Measurements from ENCODE around the gene BUD31.
"Not testable (repeated sequence)": the region's sequence is repeated elsewhere in the genome, so short reads cannot be mapped to it uniquely, and the experiment has no call there.

Gene BUD31

GRCh38 chr7:99374111-99375064, 34.4 kb upstream of the BUD31 start, which contains the start of gene ARPC1B:
Gene ARPC1B, plus strand, starts transcription at chr7:99374730. Its CDS starts 10,985 bp downstream, at chr7:99385715.
- DNase-seq (ENCODE audit: low read depth), result peak; percentile 78
- peak within 1 kb of the TSS; percentile 42 for H3K4me3 ChIP-seq (ENCODE audit: low read length)
- TF ChIP-seq CTCF (IDR thresholded peaks at IDR 0.05; ENCODE audit: insufficient read depth, low read depth, low read length, missing control alignments), result no peak

DNA sequence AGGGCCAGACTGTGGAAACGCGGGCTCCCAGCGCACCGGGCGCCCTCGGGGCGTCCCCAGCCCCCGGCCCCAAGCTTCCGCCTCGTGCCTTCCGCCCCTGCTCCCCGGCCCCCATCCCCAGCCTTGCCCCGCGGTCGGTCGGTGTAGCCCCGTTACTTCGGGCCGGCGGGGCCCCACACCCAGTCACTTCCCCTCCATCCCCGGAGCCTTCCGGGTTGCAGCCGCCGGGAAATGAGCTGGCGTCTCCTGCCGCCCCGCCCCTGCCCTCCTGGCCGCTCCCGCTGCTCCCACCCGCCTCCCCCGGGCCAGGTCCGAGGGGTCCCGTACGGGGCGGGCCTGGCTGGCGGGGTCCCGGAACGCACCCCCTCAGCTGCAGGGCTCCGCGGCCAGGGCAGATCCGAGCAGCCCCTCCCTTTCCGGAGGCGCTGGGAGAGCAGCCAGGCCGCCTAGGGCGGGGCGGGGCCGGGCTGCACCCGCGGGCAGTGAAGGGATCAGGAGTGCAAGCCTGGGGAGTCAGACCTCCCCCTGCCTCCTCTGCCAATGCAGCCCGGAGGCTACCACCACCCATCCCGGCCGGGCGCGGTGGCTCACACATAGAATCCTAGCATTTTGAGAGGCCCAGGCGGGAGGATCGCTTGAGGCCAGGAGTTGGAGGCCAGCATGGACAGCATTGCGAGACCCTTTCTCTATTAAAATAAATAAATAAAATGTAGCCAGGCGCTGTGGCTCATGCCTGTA, 33.5 kb upstream of the BUD31 start:
- TF ChIP-seq CTCF (IDR thresholded peaks at IDR 0.05; ENCODE audit: insufficient read depth, low read depth, low read length, missing control alignments), result no peak
- peak overlapping the region; percentile 42 for H3K4me3 ChIP-seq (ENCODE audit: low read length)
- peak; percentile 71 for DNase-seq (ENCODE audit: low read depth)

- TF ChIP-seq CTCF (IDR thresholded peaks at IDR 0.05; ENCODE audit: insufficient read depth, low read depth, low read length, missing control alignments), result no peak
- DNase-seq (ENCODE audit: low read depth), result peak; percentile 93
- H3K4me3 ChIP-seq (ENCODE audit: low read length), result no peak overlapping the region
Measured at GRCh38 chr7:99379043-99379577, 29.7 kb upstream of the BUD31 start.

DNA sequence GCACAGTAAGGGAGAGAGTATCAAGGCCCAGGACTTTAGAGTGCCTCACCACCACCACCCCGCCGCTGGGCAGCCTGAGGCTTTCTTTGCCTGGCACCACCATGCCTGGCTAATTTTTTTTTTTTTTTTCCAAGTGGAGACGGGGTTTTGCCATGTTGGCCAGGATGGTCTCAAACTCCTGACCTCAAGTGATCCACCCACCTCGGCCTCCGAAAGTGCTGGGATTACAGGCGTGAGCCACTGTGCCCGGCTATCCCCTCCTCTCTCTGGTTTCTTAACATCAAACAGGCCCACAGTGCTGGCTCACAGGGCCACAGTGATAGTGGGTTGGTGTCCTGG, 29.1 kb upstream of the BUD31 start:
- H3K4me3 ChIP-seq (ENCODE audit: low read length); DNase-seq (ENCODE audit: low read depth): not testable (repeated sequence)

DNA sequence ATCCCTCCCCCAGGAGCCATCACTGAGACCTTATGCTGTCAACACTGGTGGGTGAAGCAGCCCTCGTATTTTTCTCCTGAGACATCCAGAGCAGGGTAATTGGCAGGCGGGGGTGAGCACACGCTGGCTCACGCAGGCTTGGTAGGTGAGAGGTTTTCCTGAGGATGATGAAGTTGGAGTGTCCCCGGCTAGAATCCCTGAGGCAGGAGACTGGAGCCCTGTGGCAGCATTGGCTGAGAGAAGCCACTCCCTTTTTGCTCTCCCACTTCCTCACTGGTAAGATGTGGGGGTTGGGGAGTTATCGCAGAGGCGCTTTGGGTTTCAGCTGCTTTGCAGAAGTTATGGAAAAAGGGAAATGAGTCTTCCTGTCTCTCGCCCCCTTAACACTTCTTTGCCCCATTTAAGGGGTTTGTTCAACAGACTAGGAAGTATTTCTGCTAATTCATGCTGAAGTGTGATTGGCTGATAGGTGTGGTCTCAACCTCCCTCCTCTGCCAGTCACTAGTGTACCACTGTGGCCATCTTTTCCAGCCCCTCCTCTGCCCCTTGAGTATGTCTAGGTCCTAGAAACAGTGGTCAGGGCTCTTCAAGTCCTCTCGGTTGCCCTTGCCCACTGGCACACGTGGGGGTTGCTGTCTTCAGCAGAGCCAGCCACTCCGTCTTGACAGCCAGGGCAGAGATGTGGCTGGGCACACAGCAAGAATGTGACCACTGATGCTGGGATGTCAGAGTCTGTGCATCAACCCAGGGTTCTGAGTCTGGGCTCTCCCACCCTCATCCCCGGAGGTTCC, 28.5 kb upstream of the BUD31 start:
- no peak overlapping the region for H3K4me3 ChIP-seq (ENCODE audit: low read length)
- DNase-seq (ENCODE audit: low read depth), result peak; percentile 50
- no peak for TF ChIP-seq CTCF (IDR thresholded peaks at IDR 0.05; ENCODE audit: insufficient read depth, low read depth, low read length, missing control alignments)

DNA sequence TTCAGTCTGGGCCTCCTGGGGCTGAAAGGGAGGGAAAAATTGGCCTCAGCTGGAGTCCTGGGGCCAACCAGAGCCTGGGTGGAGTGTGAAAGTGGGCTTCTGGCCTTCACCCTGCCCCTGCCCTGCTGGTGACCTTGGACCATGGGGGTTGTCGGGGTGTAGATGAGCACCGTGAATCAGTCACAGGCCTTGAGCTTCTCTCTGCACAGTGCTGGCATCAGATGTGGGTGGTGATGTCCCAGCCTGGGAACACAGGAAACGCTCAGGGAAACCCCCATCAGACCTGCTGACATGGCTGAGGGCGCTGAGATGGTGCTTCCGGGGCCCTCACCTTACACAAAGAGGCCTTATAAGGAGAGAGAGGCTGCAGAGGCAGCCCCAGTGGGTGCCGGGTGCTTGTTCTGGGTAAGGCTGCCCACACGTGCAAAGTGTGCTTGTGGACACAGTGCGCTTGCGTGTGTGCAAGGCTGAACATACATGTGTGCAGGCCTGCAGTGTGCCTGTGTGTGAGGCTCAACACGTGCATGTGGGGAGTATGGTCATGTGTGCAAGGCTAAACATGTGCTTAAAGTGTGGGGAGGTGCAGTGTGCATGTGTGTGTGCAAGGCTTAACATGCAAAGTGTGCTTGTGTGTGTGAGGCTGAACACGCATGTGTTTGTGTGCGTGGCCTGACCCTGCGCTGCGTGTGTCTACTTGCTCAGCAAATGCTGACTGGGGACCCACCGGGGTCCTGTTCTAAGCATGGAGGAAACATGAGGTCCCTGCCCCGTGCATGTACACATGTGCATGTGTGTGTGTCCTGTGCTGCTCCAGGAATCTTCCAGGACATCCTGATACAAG, 27.7 kb upstream of the BUD31 start:
- no peak overlapping the region for H3K4me3 ChIP-seq (ENCODE audit: low read length)
- no peak for DNase-seq (ENCODE audit: low read depth)
- TF ChIP-seq CTCF (IDR thresholded peaks at IDR 0.05; ENCODE audit: insufficient read depth, low read depth, low read length, missing control alignments), result no peak
